Fibroblast of skin of left quadriceps (primary cell): ENCODE data around the gene ELP1.
"Not testable (repeated sequence)": the region's sequence is repeated elsewhere in the genome, so short reads cannot be mapped to it uniquely, and the experiment has no call there.

ENCODE experiments used
- DNase-seq, 2 experiments: peaks; one replicate each; pipeline ENCODE4 v3.0.0-alpha.2; 2013; ENCODE audit warnings: low read depth in 2 of 2

The ELP1 gene

DNA sequence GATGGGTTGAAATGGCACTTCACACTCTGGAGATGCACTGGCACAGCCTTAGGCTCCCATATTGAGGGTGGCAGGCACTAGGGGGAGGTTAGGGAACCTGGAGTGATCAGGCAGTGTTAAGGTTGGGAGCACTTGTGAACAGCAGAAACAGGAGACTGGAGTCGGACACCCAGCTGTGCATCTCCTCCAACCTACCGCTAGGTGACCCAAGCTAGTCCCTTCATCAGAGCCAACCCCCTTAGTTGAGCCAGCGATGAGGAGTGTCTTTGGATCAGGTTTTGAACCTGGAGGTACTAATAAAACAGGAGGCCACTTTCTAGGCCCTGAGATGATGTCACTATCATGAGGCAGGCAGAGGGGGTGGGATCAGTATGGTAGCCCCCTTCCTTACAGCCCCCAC lies 79.8 kb downstream of the ELP1 start:
- DNase-seq = no peak

DNA sequence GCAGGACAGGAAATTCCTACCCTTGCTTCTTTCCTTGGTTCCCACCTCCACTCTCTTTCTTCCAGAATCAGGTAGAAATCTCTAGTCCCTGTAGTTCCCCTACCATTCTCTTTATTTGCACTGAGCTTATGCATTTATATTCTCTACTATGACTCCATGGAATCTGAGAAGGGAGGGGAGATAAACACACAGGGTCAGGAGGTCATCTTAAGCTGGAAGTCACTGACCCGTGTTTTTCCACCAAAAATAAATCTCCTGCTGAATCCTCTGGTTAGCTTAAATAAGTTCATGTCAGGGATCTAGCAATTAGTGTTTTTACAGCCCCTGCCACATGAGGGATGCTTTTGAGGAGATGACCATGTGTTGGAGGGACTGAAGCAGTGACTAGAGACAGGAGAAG lies 81.8 kb downstream of the ELP1 start:
- DNase-seq = no peak

- no peak for DNase-seq
These were observed 82.8 kb downstream of the ELP1 start for GRCh38 chr9:108851138-108851537.

DNA sequence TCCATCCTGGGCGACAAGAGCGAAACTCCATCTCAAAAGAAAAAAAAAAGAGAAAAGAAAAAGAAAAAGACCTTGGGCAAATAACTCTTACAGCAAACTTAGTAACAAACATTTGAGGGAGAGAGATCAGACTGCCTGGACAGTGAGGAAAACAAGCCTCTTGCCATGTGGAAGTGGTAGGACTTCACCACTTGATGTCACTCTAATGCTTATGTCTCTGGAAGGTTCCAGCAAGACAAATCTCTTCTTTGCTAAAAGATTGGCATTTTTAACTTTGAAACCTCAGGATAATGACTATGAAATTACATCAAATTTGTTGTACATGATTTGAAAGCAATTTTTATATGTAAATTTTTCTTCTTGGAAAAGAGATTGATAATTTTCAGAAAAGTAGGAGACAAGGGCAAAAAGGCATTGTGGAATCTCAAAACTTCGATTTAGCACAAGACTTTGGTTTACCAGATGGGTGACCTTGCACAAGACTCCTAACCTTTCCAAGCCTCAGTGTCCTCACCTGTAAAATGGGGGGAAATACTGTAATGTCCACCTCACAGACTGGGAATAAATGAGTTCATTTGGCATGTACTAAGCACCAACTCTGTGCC lies 83.5 kb downstream of the ELP1 start:
- no peak for DNase-seq

GRCh38 chr9:108848296-108848695 lies 85.6 kb downstream of the ELP1 start:
- not testable (repeated sequence) for DNase-seq

- no peak for DNase-seq
These were observed 88.0 kb downstream of the ELP1 start for GRCh38 chr9:108845947-108846346.

DNA sequence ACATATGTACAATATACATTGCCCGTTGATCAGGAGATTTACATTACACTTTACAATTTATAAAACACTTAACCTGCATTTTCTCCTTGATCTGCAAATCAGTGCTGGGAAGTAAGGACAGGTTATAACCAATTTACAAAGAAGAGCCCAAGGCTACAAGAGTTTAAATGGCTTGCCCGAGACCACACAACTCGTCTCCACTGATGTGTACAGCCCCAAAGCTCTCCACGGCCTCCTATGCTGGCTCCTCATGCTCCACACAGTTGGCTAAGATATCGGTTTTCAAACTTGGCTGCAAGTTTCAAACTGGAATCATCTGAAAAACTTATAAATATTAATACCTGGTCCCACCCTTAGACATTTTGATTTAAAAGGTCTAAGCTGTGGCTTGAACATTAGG lies 88.4 kb downstream of the ELP1 start:
- no peak for DNase-seq

DNA sequence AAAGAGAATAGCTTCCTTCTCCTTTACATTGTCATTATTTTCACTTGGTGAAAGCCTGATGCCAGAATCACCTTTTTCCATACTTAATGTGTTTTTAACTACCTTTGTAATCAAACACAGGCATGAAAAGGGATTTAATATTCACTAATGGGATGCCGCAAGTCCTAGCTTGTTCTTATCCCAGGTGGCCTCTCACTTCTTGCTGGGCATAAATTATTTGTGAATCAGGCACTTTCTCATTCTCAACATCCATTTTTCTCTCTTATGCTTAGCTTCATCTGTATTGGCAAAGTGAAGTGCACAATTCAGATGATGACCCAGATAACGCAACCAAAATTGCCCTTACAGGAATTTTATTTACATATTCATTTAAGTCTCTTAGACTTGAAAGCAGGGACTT lies 89.1 kb downstream of the ELP1 start:
- no peak for DNase-seq

DNA sequence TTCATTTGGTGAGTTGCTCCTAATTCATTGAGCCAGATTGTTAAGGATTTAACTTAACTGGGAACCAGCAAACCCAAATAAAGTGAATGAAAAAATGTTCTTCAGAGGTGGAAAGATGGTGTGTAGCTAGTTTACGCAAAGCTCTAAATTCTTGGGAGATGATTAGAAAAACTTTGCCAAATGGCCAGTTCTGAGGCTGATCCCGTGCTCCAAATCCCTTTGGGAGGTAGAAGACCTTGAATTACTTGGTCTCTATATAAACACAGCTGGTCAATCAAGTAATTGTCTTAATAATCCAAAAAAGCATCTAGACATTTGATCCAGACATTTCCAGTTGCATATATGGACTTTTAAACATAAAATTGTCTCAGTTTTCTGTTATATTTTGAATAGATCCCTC lies 89.5 kb downstream of the ELP1 start:
- no peak for DNase-seq

DNA sequence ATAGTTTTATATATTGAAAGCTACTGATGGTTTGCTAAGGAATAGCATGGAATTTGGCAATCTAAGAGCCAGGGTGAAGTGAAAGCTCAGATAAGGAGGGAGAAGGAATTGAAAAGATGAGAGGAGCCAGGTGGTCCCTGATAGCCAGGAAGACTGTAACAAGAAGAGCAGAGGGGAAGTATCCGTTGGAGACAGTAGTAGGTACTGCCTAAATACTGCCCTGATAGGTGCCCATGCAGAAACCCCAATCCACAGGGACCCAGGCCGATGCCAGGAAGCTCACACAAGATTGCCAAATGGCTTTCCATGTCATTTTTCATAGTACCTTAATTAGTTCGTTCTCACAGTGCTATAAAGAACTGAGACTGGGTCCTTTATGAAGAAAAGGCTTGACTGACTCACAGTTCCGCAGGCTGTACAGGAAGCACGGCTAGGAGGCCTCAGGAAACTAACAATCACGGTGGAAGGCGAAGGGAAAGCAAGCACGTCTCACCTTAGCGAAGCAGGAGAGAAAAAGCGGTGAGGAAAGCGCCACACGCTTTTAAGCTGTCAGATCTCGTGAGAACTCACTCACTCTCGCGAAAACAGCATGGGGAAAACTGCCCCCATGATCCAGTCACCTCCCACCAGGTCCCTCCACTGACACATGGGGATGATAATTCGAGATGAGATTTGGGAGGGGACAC lies 91.2 kb downstream of the ELP1 start:
- DNase-seq = no peak

GRCh38 chr9:108839561-108839960 lies 94.4 kb downstream of the ELP1 start:
- DNase-seq = not testable (repeated sequence)

- peak; percentile 92 to 93 for DNase-seq
These were observed 95.9 kb downstream of the ELP1 start for GRCh38 chr9:108838017-108838416.

DNA sequence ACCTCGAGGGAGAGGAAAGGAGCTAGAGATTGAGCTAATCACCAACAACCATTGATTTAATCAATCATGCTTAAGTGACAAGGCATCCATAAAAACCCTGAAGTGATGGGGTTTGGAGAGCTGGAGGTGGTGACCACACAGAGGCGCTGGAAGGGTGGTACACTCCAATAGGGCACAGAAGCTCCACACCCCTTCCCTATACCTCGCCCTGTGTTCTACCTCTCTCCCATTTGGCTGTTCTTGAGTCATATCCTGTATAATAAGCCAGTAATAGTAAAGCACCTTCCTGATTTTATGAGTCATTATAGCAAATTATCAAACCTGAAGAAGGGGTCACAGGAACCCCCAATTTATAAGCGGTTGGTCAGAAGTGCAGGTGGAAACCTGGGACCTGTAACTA lies 96.4 kb downstream of the ELP1 start:
- DNase-seq = no peak

DNA sequence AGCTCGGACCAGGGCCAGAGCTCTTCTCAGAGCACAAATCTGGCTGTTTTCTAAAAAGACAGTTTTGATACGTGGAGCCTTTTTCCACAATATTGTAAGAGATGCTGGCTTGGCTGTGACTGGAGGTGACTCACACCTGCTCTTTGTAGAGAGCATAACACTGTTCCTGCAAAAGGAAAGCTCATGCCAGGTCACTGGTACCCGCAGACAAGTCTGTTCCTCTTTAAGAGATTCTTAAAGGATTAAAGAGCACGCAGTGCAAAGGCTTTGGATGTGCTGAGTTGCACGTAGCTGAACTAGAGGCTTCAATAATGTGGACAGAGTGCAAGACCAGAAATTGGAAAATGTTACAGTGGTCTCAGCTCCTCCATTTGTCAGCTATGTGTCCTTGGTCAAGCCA lies 97.1 kb downstream of the ELP1 start:
- DNase-seq = peak; percentile 28 to 32

GRCh38 chr9:108836319-108836718 lies 97.6 kb downstream of the ELP1 start:
- DNase-seq = no peak

DNA sequence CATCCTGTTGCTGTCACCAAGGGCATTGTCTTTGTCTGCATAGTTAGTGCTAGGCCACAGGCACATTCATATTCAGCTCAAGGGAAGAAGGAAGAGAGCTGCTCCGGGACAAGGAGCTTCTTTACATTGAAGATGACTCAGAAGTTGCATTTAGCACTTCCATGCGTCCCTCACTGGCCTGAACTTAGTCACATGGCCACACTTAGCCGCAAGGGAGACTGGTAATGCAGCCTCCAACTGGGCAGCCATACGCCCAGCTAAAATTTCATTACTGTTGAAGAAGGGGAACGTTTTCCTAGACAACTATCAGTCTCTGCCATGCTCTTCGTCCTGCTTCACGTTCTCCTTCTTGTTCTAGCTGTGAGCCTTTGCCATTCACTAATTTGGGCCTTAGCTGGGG lies 98.1 kb downstream of the ELP1 start:
- no peak for DNase-seq

DNA sequence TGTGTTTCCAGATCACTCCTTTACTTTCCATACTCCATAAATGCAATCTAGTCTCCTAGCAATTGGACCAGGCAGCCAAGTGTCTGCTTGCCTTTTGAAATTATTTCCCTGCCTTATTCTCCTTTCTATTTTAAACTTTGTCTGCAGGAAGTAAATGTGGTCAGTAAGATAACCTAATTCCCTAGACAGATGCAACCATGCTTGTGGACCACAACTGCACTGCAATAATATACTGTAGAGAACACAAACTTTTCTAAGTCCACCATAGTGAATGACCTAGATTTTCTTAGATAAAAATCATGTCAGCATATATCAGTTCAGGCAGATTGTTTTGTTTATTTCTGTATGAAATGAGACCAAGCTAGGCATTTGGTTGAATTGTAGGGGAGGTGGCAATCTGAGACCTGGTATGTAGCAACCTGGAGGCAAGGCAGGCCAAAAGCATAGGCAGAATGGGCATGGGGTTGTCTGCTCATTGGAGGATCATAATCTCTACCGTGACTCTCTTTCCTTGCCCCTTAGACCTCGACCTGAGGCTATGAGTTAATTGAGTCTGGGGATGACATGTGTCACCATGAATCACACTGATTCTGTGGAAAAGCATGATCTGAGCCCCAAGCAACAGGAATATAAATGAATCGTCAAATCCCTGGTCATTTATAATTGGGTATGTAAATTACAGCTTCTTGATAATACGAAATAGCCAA lies 98.8 kb downstream of the ELP1 start:
- no peak for DNase-seq

GRCh38 chr9:108832179-108832500 lies 101.8 kb downstream of the ELP1 start:
- DNase-seq = no peak

DNA sequence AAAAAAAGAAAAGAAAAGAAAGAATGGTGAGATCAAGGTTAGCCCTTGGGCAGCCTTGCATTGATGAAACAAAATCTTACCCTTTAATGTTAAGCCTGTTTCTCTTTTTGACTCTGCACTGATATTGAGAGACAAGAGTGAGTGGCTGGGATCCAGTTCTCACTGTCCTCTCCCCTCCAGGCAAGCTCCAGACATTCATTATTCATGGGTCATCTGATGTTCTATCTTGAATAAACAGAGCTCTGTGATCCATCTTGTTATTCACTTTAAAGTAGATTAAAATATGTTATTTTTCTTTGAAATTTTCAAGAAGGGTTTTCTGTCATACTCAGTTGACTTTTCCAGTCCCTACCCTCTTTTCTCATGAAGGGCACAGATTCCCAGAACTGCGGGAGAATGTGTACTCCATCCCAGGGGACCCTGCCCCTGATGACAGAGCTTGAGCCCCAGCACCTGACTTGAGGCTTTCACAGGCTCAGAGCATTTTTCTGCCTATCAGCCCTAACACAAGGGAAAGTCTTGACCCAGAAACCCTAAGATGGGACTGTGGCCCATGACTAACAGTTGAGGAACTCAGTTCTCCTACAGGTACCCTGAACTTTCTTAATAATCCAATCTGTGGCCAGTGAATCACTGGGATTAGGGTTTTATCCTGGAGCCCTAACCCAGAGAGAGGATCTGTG lies 102.3 kb downstream of the ELP1 start:
- DNase-seq = no peak

GRCh38 chr9:108830272-108830671 lies 103.7 kb downstream of the ELP1 start:
- DNase-seq = no peak

- no peak for DNase-seq
These were observed 110.1 kb downstream of the ELP1 start for GRCh38 chr9:108823829-108824228.
